Caki2 (cell line): ENCODE measurements around the gene IL18R1. TPM values are rescaled to one million over a fixed set of nuclear protein-coding genes. Genes with fewer than 3 reads are reported as not detected.
A peak's percentile ranks its signal among the peaks of the same experiment; 100 is the strongest.

ENCODE experiments used
- DNase-seq: peaks from one replicate; pipeline ENCODE4 v3.0.0-alpha.2; 2015; ENCODE audit warnings: low read depth
- in situ Hi-C: cut with HindIII; loops from 2 replicates; pipeline ENCODE4 v1.10.0; 2016; ENCODE audit warnings: low sequenced_read_pairs, low pct_unique_long_range_greater_than_20kb, mixed read lengths
- total RNA-seq: library from RNA; depleted of rRNA; stranded (reverse); fragments of >200 nt; shearing (Covaris generic); gene quantifications from 2 replicates; pipeline ENCODE4 v1.2.3, GENCODE V29; 2014; ENCODE audit warnings: low replicate concordance

The IL18R1 gene
- total RNA-seq, 1 experiment from 2014 or later: 0.41 TPM

- in situ Hi-C loops: no loop called here
- DNase-seq: no peak
Measured at GRCh38 chr2:102421890-102422759, 66.5 kb downstream of the IL18R1 start.

- in situ Hi-C loops: no loop called here
- no peak for DNase-seq
Measured at GRCh38 chr2:102422910-102423309, 67.3 kb downstream of the IL18R1 start, which contains the start of gene IL18RAP. Gene IL18RAP, plus strand, starts transcription at chr2:102423160. Its CDS starts 118 bp downstream, at chr2:102423278.

- in situ Hi-C loops: no loop called here
Measured at GRCh38 chr2:102423368-102423767, 67.8 kb downstream of the IL18R1 start.

GRCh38 chr2:102424754-102425153 lies 69.2 kb downstream of the IL18R1 start:
- in situ Hi-C loops: no loop called here
- no peak for DNase-seq

More at GRCh38 chr2:102423368-102423767, 67.8 kb downstream of the IL18R1 start:
- DNase-seq: no peak

GRCh38 chr2:102425441-102426132 lies 70.0 kb downstream of the IL18R1 start:
- in situ Hi-C loops: no loop called here
- DNase-seq: no peak

- no peak for DNase-seq
- in situ Hi-C loops: no loop called here
Measured at GRCh38 chr2:102427249-102427648, 71.7 kb downstream of the IL18R1 start.

GRCh38 chr2:102428573-102428972 lies 73.0 kb downstream of the IL18R1 start:
- no peak for DNase-seq
- in situ Hi-C loops: no loop called here

GRCh38 chr2:102432386-102432785 lies 76.8 kb downstream of the IL18R1 start:
- no peak for DNase-seq
- in situ Hi-C loops: no loop called here

- in situ Hi-C loops: no loop called here
- no peak for DNase-seq
Measured at GRCh38 chr2:102433973-102434654, 78.5 kb downstream of the IL18R1 start.

GRCh38 chr2:102434655-102435381 lies 79.2 kb downstream of the IL18R1 start:
- in situ Hi-C loops: no loop called here
- DNase-seq: no peak

- no peak for DNase-seq
- in situ Hi-C loops: no loop called here
Measured at GRCh38 chr2:102435741-102436140, 80.1 kb downstream of the IL18R1 start.

- no peak for DNase-seq
- in situ Hi-C loops: no loop called here
Measured at GRCh38 chr2:102436323-102436722, 80.7 kb downstream of the IL18R1 start.

- no peak for DNase-seq
- in situ Hi-C loops: no loop called here
Measured at GRCh38 chr2:102437122-102437521, 81.5 kb downstream of the IL18R1 start.

GRCh38 chr2:102438111-102438510 lies 82.5 kb downstream of the IL18R1 start:
- in situ Hi-C loops: no loop called here
- no peak for DNase-seq

GRCh38 chr2:102438578-102438977 lies 83.0 kb downstream of the IL18R1 start:
- in situ Hi-C loops: no loop called here
- DNase-seq: no peak

GRCh38 chr2:102439065-102439695 lies 83.6 kb downstream of the IL18R1 start:
- DNase-seq: no peak
- in situ Hi-C loops: no loop called here

GRCh38 chr2:102442967-102443828 lies 87.6 kb downstream of the IL18R1 start:
- DNase-seq: peak; percentile 16
- in situ Hi-C loops: no loop called here
